ES-I3 (cell line): ENCODE results near the gene ERVV-1.
"Not testable (repeated sequence)": the region's sequence is repeated elsewhere in the genome, so short reads cannot be mapped to it uniquely, and the experiment has no call there.

ENCODE experiments used
- H3K36me3 ChIP-seq: 2 replicates; pipeline ENCODE4 v1.6.1; 2013; ENCODE audit warnings: mild to moderate bottlenecking, low read length, control low read depth, moderate library complexity; ENCODE audit not compliant: insufficient read depth
- H3K4me1 ChIP-seq: 2 replicates; pipeline ENCODE4 v1.6.1; 2013; ENCODE audit warnings: mild to moderate bottlenecking, control low read depth, low read length; ENCODE audit not compliant: insufficient read depth
- H3K9ac ChIP-seq: 2 replicates; pipeline ENCODE4 v1.6.1; 2013; ENCODE audit warnings: low read depth, mild to moderate bottlenecking, low read length, moderate library complexity
- H3K9me3 ChIP-seq: 2 replicates; pipeline ENCODE4 v1.6.1; 2013; ENCODE audit warnings: mild to moderate bottlenecking, low read length, moderate library complexity; ENCODE audit not compliant: control insufficient read depth, insufficient read depth

Gene ERVV-1

GRCh38 chr19:53013621-53014020 lies at the start of gene ERVV-1:
Gene ERVV-1, plus strand, starts transcription at chr19:53013921. Its CDS starts 170 bp downstream, at chr19:53014091.
- no peaks in the 10 kb centered on the region for H3K36me3 ChIP-seq
- H3K9me3 ChIP-seq, result no peaks in the 10 kb centered on the region
- H3K4me1 ChIP-seq, result no peaks in the 10 kb centered on the region
- no peak within 1 kb of the TSS for H3K9ac ChIP-seq

GRCh38 chr19:52967772-52968171 lies 45.9 kb upstream of the ERVV-1 start:
- H3K9ac ChIP-seq, result no peak overlapping the region
- H3K4me1 ChIP-seq, result no peaks in the 10 kb centered on the region
- no peaks in the 10 kb centered on the region; the same call in 1 of the 2 replicates for H3K9me3 ChIP-seq
- no peaks in the 10 kb centered on the region for H3K36me3 ChIP-seq

GRCh38 chr19:52981329-52981728 lies 32.4 kb upstream of the ERVV-1 start:
- Histone ChIP-seq H3K9ac (no peak overlapping the region), H3K9me3 (no peaks in the 10 kb centered on the region), H3K4me1 (no peaks in the 10 kb centered on the region), H3K36me3 (no peaks in the 10 kb centered on the region)

GRCh38 chr19:52983167-52983566 lies 30.6 kb upstream of the ERVV-1 start:
- not testable (repeated sequence) for H3K36me3 ChIP-seq, H3K4me1 ChIP-seq, H3K9ac ChIP-seq, H3K9me3 ChIP-seq

- H3K9ac ChIP-seq, result no peak overlapping the region
- H3K36me3 ChIP-seq, result no peaks in the 10 kb centered on the region; the same call in 1 of the 2 replicates
- H3K4me1 ChIP-seq, result no peaks in the 10 kb centered on the region
- H3K9me3 ChIP-seq, result no peaks in the 10 kb centered on the region
Observed at GRCh38 chr19:52987221-52987620, 26.5 kb upstream of the ERVV-1 start.

- no peaks in the 10 kb centered on the region for H3K4me1 ChIP-seq
- H3K36me3 ChIP-seq, result no peaks in the 10 kb centered on the region; the same call in 1 of the 2 replicates
- no peaks in the 10 kb centered on the region for H3K9me3 ChIP-seq
- H3K9ac ChIP-seq, result no peak overlapping the region
Observed at GRCh38 chr19:52988506-52988905, 25.2 kb upstream of the ERVV-1 start.

DNA sequence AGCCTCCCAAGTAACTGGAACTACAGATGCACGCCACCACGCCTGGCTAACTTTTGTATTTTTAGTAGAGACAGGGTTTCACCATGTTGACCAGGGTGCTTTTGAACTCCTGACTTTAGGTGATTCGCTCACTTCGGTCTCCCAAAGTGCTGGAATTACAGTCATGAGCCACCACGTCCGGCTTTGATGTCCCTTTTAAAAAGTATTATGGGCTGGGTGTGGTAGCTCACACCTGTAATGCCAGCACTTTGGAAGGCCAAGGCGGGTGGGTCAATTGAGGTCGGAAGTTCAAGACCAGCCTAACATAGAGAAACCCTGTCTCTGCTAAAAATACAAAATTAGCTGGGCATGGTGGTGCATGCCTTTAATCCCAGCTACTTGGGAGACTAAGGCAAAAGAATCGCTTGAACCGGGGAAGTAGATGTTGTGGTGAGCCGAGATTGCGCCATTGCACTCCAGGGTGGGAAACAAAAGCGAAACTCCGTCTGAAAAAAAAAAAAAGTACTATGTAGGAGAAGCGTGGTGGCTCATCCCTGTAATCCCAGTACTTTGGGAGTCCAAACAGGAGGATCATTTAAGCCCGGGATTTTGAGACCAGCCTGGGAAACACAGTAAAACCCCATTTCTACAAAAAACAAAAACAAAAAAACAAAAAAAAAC lies 22.8 kb upstream of the ERVV-1 start:
- Histone ChIP-seq H3K4me1 (no peaks in the 10 kb centered on the region), H3K9me3 (no peaks in the 10 kb centered on the region), H3K9ac (no peak overlapping the region), H3K36me3 (no peaks in the 10 kb centered on the region; the same call in 1 of the 2 replicates)

DNA sequence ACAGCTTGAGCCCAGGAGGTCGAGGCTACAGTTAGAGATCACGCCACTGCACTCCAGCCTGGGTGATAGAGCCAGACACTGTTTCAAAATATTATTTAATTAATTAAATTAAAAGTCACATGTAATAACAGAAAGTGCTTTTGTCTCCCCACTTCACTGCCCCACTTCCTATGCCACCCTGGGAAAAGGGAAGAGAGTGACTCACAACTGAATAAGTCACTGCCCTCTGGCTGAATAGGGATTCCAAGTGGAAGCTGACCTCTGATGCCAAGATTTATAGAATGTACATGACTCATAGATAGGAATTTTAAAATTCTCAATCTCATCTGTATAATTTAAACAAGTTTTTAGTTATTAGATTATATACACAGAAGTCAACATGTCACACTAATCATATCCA lies 22.2 kb upstream of the ERVV-1 start:
- no peaks in the 10 kb centered on the region; the same call in 1 of the 2 replicates for H3K36me3 ChIP-seq
- no peaks in the 10 kb centered on the region for H3K9me3 ChIP-seq
- no peak overlapping the region for H3K9ac ChIP-seq
- H3K4me1 ChIP-seq, result no peaks in the 10 kb centered on the region

- Histone ChIP-seq H3K4me1 (no peaks in the 10 kb centered on the region), H3K9me3 (no peaks in the 10 kb centered on the region), H3K9ac (peak overlapping the region; percentile 76; the same call in 1 of the 2 replicates), H3K36me3 (no peaks in the 10 kb centered on the region; the same call in 1 of the 2 replicates)
Observed at GRCh38 chr19:52992109-52993004, 21.4 kb upstream of the ERVV-1 start.

GRCh38 chr19:52993342-52994178 lies 20.2 kb upstream of the ERVV-1 start:
- Histone ChIP-seq H3K9ac (peak overlapping the region; percentile 76; the same call in 1 of the 2 replicates), H3K36me3 (no peaks in the 10 kb centered on the region; the same call in 1 of the 2 replicates), H3K9me3 (no peaks in the 10 kb centered on the region), H3K4me1 (no peaks in the 10 kb centered on the region)

DNA sequence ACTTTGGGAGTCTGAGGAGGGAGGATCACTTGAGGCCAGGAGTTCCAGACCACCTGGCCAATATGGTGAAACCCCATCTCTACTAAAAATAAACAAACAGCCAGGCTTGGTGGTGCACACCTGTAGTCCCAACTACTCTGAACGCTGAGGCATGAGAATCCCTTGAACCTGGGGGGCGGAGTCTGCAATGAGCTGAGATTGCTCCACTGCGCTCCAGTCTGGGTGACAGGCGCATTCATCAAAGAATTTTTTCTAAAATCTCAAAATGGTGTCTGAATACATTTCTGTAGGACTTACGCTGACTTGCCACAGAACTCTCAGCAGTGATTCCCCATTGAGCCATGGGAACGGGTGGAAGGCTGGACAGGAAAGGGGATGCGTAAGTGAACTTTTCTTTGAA lies 18.0 kb upstream of the ERVV-1 start:
- Histone ChIP-seq H3K9me3 (no peaks in the 10 kb centered on the region), H3K4me1 (no peaks in the 10 kb centered on the region), H3K9ac (no peak overlapping the region), H3K36me3 (no peaks in the 10 kb centered on the region)

DNA sequence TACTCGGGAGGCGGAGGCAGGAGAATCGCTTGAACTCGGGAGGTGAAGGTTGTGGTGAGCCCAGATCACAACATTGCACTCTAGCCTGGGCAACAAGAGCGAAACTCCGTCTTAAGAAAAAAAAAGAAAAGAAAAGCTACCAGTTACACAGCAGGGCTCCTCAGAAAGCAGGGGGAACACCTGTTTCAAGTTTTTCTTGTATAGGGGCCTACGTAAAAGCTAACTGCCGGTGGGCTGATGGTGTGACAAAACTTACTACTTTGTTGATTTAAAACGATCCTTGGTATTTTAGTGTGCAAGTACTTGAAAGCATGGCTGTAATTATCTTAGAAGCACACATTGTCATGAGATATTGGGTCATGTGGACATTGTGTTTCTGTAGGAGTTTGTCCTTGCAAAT lies 15.7 kb upstream of the ERVV-1 start:
- Histone ChIP-seq H3K9me3 (no peaks in the 10 kb centered on the region), H3K9ac (no peak overlapping the region), H3K4me1 (no peaks in the 10 kb centered on the region), H3K36me3 (no peaks in the 10 kb centered on the region)

- H3K9me3 ChIP-seq, result no peaks in the 10 kb centered on the region
- no peaks in the 10 kb centered on the region for H3K4me1 ChIP-seq
- no peak overlapping the region for H3K9ac ChIP-seq
- no peaks in the 10 kb centered on the region for H3K36me3 ChIP-seq
Observed at GRCh38 chr19:53002479-53002878, 11.2 kb upstream of the ERVV-1 start.

- Histone ChIP-seq H3K36me3 (no peaks in the 10 kb centered on the region), H3K9ac (no peak overlapping the region), H3K4me1 (no peaks in the 10 kb centered on the region), H3K9me3 (no peaks in the 10 kb centered on the region)
Observed at GRCh38 chr19:53004242-53004641, 9.5 kb upstream of the ERVV-1 start.
